ENCODE measurements around the gene RAB3GAP1. TPM values are rescaled to one million over a fixed set of nuclear protein-coding genes. Genes with fewer than 3 reads are reported as not detected.

The RAB3GAP1 gene
- total and polyA plus RNA-seq, 7 experiments from 2014 or later, result 24.3 to 58.7 (median 36.9) TPM

GRCh38 chr2:135150725-135151124, 98.6 kb downstream of the RAB3GAP1 start:
- peaks cover 8 to 59% (median 45%) of the 10 kb centered on the region in 5 donors for H3K36me3 Mint-ChIP-seq
- peaks cover 3 to 32% (median 21%) of the 10 kb centered on the region in 7 donors for H3K4me1 Mint-ChIP-seq
- Histone ChIP-seq H3K4me3 (ENCODE audit: low read length) (no peak overlapping the region), H3K9me3 (ENCODE audit: control insufficient read depth in 2 of 3, low read length in 3 of 3) (no peaks in the 10 kb centered on the region), H3K27ac (ENCODE audit: low read depth, low read length) (no peak overlapping the region), H3K36me3 (ENCODE audit: control insufficient read depth in 2 of 3, insufficient read depth in 3 of 3, low read length in 3 of 3) (peaks cover 9 to 41% (median 17%) of the 10 kb centered on the region in 3 experiments), H3K27me3 (ENCODE audit: control insufficient read depth in 2 of 2, insufficient read depth in 2 of 2, low read length in 2 of 2) (no peaks in the 10 kb centered on the region), H3K4me1 (ENCODE audit: control insufficient read depth in 2 of 2, insufficient read depth in 2 of 2, low read length in 2 of 2) (no peaks in the 10 kb centered on the region)
- peak overlapping the region in 2 of 9 donors; percentile 38 to 59 for H3K27ac Mint-ChIP-seq
- POLR2A ChIA-PET, result no interaction called here
- DNase-seq (no peak), ATAC-seq (no peak)
- no peak overlapping the region for H3K4me3 Mint-ChIP-seq
- H3K9me3 Mint-ChIP-seq, result no peaks in the 10 kb centered on the region
- CTCF ChIA-PET, result no interaction called here
- H3K27me3 Mint-ChIP-seq, result no peaks in the 10 kb centered on the region
- intact Hi-C loops (cut with micrococcal nuclease), result loop anchor here in 1 of 2 donors (10.0 kb wide), 1 partner anchor 724 kb away; the partner anchor contains the start of gene MCM6

- ATAC-seq (no peak), DNase-seq (no peak)
- peaks cover 9 to 62% (median 50%) of the 10 kb centered on the region in 5 donors for H3K36me3 Mint-ChIP-seq
- H3K27ac Mint-ChIP-seq, result peak overlapping the region in 4 of 9 donors; percentile 6 to 59 (median 14)
- CTCF ChIA-PET, result no interaction called here
- Histone ChIP-seq H3K4me3 (ENCODE audit: low read length) (no peak overlapping the region), H3K4me1 (ENCODE audit: control insufficient read depth in 2 of 2, insufficient read depth in 2 of 2, low read length in 2 of 2) (no peaks in the 10 kb centered on the region), H3K9me3 (ENCODE audit: control insufficient read depth in 2 of 3, low read length in 3 of 3) (no peaks in the 10 kb centered on the region), H3K27ac (ENCODE audit: low read depth, low read length) (no peak overlapping the region), H3K36me3 (ENCODE audit: control insufficient read depth in 2 of 3, insufficient read depth in 3 of 3, low read length in 3 of 3) (peaks cover 9 to 48% (median 17%) of the 10 kb centered on the region in 3 experiments), H3K27me3 (ENCODE audit: control insufficient read depth in 2 of 2, insufficient read depth in 2 of 2, low read length in 2 of 2) (no peaks in the 10 kb centered on the region)
- no peak overlapping the region for H3K4me3 Mint-ChIP-seq
- H3K4me1 Mint-ChIP-seq, result peaks cover 3 to 33% (median 21%) of the 10 kb centered on the region in 7 donors
- POLR2A ChIA-PET, result no interaction called here
- no peaks in the 10 kb centered on the region for H3K27me3 Mint-ChIP-seq
- H3K9me3 Mint-ChIP-seq, result no peaks in the 10 kb centered on the region
- intact Hi-C loops (cut with micrococcal nuclease), result loop anchor here in 1 of 2 donors (10.0 kb wide), 1 partner anchor 723 kb away; the partner anchor contains the start of gene MCM6
Measured at GRCh38 chr2:135151615-135152014, 99.5 kb downstream of the RAB3GAP1 start.

- ChIA-PET POLR2A (no interaction called here), CTCF (interaction anchor here (0.6 to 0.9 kb wide), 2 partner anchors 136 to 148 kb away, joined by 3 to 4 read pairs; no protein-coding TSS in a partner anchor)
- no peak overlapping the region for H3K4me3 Mint-ChIP-seq
- Histone ChIP-seq H3K9me3 (ENCODE audit: control insufficient read depth in 2 of 3, low read length in 3 of 3) (no peaks in the 10 kb centered on the region), H3K36me3 (ENCODE audit: control insufficient read depth in 2 of 3, insufficient read depth in 3 of 3, low read length in 3 of 3) (peaks cover 9 to 56% (median 20%) of the 10 kb centered on the region in 3 experiments), H3K4me3 (ENCODE audit: low read length) (no peak overlapping the region), H3K27ac (ENCODE audit: low read depth, low read length) (no peak overlapping the region), H3K27me3 (ENCODE audit: control insufficient read depth in 2 of 2, insufficient read depth in 2 of 2, low read length in 2 of 2) (no peaks in the 10 kb centered on the region), H3K4me1 (ENCODE audit: control insufficient read depth in 2 of 2, insufficient read depth in 2 of 2, low read length in 2 of 2) (no peaks in the 10 kb centered on the region)
- H3K4me1 Mint-ChIP-seq, result peaks cover 3 to 33% (median 21%) of the 10 kb centered on the region in 7 donors
- peak overlapping the region in 4 of 9 donors; percentile 18 to 56 (median 40) for H3K27ac Mint-ChIP-seq
- no peaks in the 10 kb centered on the region for H3K27me3 Mint-ChIP-seq
- ATAC-seq, result no peak
- H3K36me3 Mint-ChIP-seq, result peaks cover 9 to 64% (median 50%) of the 10 kb centered on the region in 5 donors
- intact Hi-C loops (cut with micrococcal nuclease), result loop anchor here in 1 of 2 donors (10.0 kb wide), 1 partner anchor 722 kb away; the partner anchor contains the start of gene MCM6
- DNase-seq, result no peak
- H3K9me3 Mint-ChIP-seq, result no peaks in the 10 kb centered on the region
Measured at GRCh38 chr2:135152361-135152760, 100.3 kb downstream of the RAB3GAP1 start.

DNA sequence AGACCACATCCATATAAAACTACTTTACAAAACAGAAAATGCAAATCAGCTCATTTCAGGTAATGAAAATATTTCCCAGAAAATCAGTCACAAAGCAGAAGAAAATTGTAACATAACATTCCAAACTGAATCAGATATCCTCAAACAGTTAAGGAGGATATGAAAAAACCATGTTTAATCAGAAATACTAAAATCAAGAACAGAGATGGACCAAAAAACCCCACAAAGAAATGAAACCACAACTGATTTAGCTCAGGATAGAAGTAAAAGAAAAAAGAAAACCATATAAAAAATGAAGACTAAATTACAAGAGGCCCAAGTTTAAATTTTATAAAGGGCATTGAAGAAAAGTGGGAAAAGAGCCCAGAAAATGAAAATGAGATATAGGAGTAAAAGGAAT, 102.9 kb downstream of the RAB3GAP1 start:
- Mint-ChIP-seq H3K27ac (peak overlapping the region in 6 of 9 donors; percentile 22 to 81 (median 40)), H3K36me3 (peaks cover 19 to 79% (median 64%) of the 10 kb centered on the region in 5 donors), H3K27me3 (no peaks in the 10 kb centered on the region), H3K9me3 (peaks cover 0 to 2% (median 0%) of the 10 kb centered on the region in 11 donors), H3K4me3 (no peak overlapping the region), H3K4me1 (peaks cover 3 to 31% (median 13%) of the 10 kb centered on the region in 7 donors)
- no peaks in the 10 kb centered on the region for H3K9me3 ChIP-seq (ENCODE audit: control insufficient read depth in 2 of 3, low read length in 3 of 3)
- intact Hi-C loops (cut with micrococcal nuclease), result loop anchor here in 1 of 2 donors (10.0 kb wide), 1 partner anchor 720 kb away; the partner anchor contains the start of gene MCM6
- H3K27me3 ChIP-seq (ENCODE audit: control insufficient read depth in 2 of 2, insufficient read depth in 2 of 2, low read length in 2 of 2), result no peaks in the 10 kb centered on the region
- no peak overlapping the region for H3K27ac ChIP-seq (ENCODE audit: low read depth, low read length)
- no peak for ATAC-seq
- H3K36me3 ChIP-seq (ENCODE audit: control insufficient read depth in 2 of 3, insufficient read depth in 3 of 3, low read length in 3 of 3), result peaks cover 9 to 80% (median 29%) of the 10 kb centered on the region in 3 experiments
- DNase-seq, result no peak
- H3K4me3 ChIP-seq (ENCODE audit: low read length), result no peak overlapping the region
- H3K4me1 ChIP-seq (ENCODE audit: control insufficient read depth in 2 of 2, insufficient read depth in 2 of 2, low read length in 2 of 2), result no peaks in the 10 kb centered on the region
- POLR2A ChIA-PET, result no interaction called here
- CTCF ChIA-PET, result no interaction called here

DNA sequence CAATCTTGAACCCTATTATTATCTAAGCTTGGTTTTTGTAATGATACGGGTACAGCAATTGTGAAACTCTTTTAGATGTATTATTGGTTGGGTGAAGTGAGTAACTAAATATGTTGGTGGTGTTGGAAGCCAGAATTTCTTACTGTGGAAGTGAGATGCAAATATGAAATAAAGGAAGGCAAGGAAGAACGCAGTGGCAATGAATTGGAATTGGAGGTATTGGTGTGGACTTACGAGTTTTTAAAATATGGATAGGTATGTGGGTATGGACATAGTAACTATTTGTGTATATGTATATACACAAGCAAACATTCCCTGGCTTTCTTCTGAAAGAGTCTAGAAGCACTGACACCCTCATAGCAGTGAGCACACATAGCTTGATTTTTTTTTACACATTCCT, 105.8 kb downstream of the RAB3GAP1 start:
- Mint-ChIP-seq H3K4me1 (peaks cover 0 to 18% (median 3%) of the 10 kb centered on the region in 7 donors), H3K27me3 (no peaks in the 10 kb centered on the region), H3K36me3 (peaks cover 20 to 60% (median 51%) of the 10 kb centered on the region in 5 donors), H3K27ac (peak overlapping the region in 6 of 9 donors; percentile 11 to 70 (median 37)), H3K4me3 (no peak overlapping the region), H3K9me3 (peaks cover 0 to 2% (median 0%) of the 10 kb centered on the region in 11 donors)
- peaks cover 9 to 70% (median 29%) of the 10 kb centered on the region in 3 experiments for H3K36me3 ChIP-seq (ENCODE audit: control insufficient read depth in 2 of 3, insufficient read depth in 3 of 3, low read length in 3 of 3)
- no peaks in the 10 kb centered on the region for H3K9me3 ChIP-seq (ENCODE audit: control insufficient read depth in 2 of 3, low read length in 3 of 3)
- CTCF ChIA-PET, result no interaction called here
- H3K27ac ChIP-seq (ENCODE audit: low read depth, low read length), result no peak overlapping the region
- H3K4me3 ChIP-seq (ENCODE audit: low read length), result no peak overlapping the region
- no peak for DNase-seq
- no peaks in the 10 kb centered on the region for H3K27me3 ChIP-seq (ENCODE audit: control insufficient read depth in 2 of 2, insufficient read depth in 2 of 2, low read length in 2 of 2)
- POLR2A ChIA-PET, result no interaction called here
- ATAC-seq, result no peak
- intact Hi-C loops (cut with micrococcal nuclease), result loop anchor here in 1 of 2 donors (10.0 kb wide), 1 partner anchor 717 kb away; the partner anchor contains the start of gene MCM6
- no peaks in the 10 kb centered on the region for H3K4me1 ChIP-seq (ENCODE audit: control insufficient read depth in 2 of 2, insufficient read depth in 2 of 2, low read length in 2 of 2)

DNA sequence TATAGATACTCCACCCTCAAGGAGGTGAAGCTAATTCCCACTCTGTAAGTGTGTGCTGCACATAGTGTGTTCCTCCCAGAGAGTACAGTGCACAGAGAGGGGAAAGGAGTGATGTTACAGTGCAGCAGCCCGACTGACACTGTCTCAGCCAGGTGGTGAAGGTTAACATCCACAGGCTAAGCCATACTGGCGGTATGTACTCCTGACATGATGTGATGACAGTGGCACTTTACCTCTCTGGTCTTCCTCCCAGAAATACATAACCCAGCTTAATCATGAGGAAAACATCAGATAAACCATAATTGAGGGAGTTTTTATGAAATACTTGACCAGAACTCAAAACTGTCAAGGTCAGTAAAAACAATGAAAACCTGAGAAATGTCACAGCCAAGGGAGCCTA, 107.1 kb downstream of the RAB3GAP1 start:
- CTCF ChIA-PET, result no interaction called here
- intact Hi-C loops (cut with micrococcal nuclease), result loop anchor here in 1 of 2 donors (10.0 kb wide), 1 partner anchor 716 kb away; the partner anchor contains the start of gene MCM6

More for the DNA sequence above, 107.1 kb downstream of the RAB3GAP1 start:
- H3K36me3 ChIP-seq (ENCODE audit: control insufficient read depth in 2 of 3, insufficient read depth in 3 of 3, low read length in 3 of 3), result peaks cover 4 to 74% (median 22%) of the 10 kb centered on the region in 3 experiments
- no peaks in the 10 kb centered on the region for H3K9me3 ChIP-seq (ENCODE audit: control insufficient read depth in 2 of 3, low read length in 3 of 3)
- POLR2A ChIA-PET, result no interaction called here
- H3K4me1 ChIP-seq (ENCODE audit: control insufficient read depth in 2 of 2, insufficient read depth in 2 of 2, low read length in 2 of 2), result no peaks in the 10 kb centered on the region
- no peaks in the 10 kb centered on the region for H3K27me3 ChIP-seq (ENCODE audit: control insufficient read depth in 2 of 2, insufficient read depth in 2 of 2, low read length in 2 of 2)
- Mint-ChIP-seq H3K27me3 (no peaks in the 10 kb centered on the region), H3K4me1 (peaks cover 0 to 18% (median 2%) of the 10 kb centered on the region in 7 donors), H3K4me3 (no peak overlapping the region), H3K27ac (peak overlapping the region in 1 of 9 donors; percentile 68), H3K9me3 (peaks cover 0 to 2% (median 0%) of the 10 kb centered on the region in 11 donors), H3K36me3 (peaks cover 20 to 60% (median 52%) of the 10 kb centered on the region in 5 donors)
- ATAC-seq (no peak), DNase-seq (no peak)
- H3K4me3 ChIP-seq (ENCODE audit: low read length), result no peak overlapping the region
- H3K27ac ChIP-seq (ENCODE audit: low read depth, low read length), result no peak overlapping the region

All from naive thymus-derived CD4-positive, alpha-beta T cell (primary cell).